GM10847 (cell line): Measurements from ENCODE around the gene CAMTA1.

Experiments
- POLR2A ChIP-seq: IDR thresholded peaks from 2 replicates; pipeline ENCODE4 v1.6.1; 2011; ENCODE audit not compliant: insufficient read length; ENCODE audit errors: extremely low read depth

CAMTA1 gene

GRCh38 chr1:7003676-7004075 is 218.4 kb downstream of the CAMTA1 start:
- no peak for TF ChIP-seq POLR2A

- no peak for TF ChIP-seq POLR2A
These were observed 218.9 kb downstream of the CAMTA1 start for GRCh38 chr1:7004181-7004580.

GRCh38 chr1:7005762-7006161 is 220.5 kb downstream of the CAMTA1 start:
- no peak for TF ChIP-seq POLR2A

- no peak for TF ChIP-seq POLR2A
These were observed 222.0 kb downstream of the CAMTA1 start for GRCh38 chr1:7006996-7007871.

GRCh38 chr1:7007902-7008301 is 222.6 kb downstream of the CAMTA1 start:
- no peak for TF ChIP-seq POLR2A

GRCh38 chr1:7008331-7008730 is 223.1 kb downstream of the CAMTA1 start:
- no peak for TF ChIP-seq POLR2A

- TF ChIP-seq POLR2A: no peak
These were observed 223.9 kb downstream of the CAMTA1 start for GRCh38 chr1:7008975-7009740.

- TF ChIP-seq POLR2A: no peak
These were observed 224.7 kb downstream of the CAMTA1 start for GRCh38 chr1:7009741-7010525.

- no peak for TF ChIP-seq POLR2A
These were observed 225.4 kb downstream of the CAMTA1 start for GRCh38 chr1:7010534-7011200.

GRCh38 chr1:7011826-7012225 is 226.6 kb downstream of the CAMTA1 start:
- TF ChIP-seq POLR2A: no peak

GRCh38 chr1:7012461-7012924 is 227.2 kb downstream of the CAMTA1 start:
- no peak for TF ChIP-seq POLR2A

GRCh38 chr1:7013833-7014639 is 228.8 kb downstream of the CAMTA1 start:
- no peak for TF ChIP-seq POLR2A

GRCh38 chr1:7014640-7014930 is 229.3 kb downstream of the CAMTA1 start:
- TF ChIP-seq POLR2A: no peak

GRCh38 chr1:7015022-7015421 is 229.8 kb downstream of the CAMTA1 start:
- no peak for TF ChIP-seq POLR2A
